Mammary epithelial cell (primary cell): ENCODE measurements around the gene SAYSD1.

Experiments
- CTCF ChIP-seq, 2 donors: IDR thresholded peaks in 1 of 2; conservative IDR thresholded peaks in 1 of 2; 2 replicates each; pipeline ENCODE4 v1.5.1; 2011 to 2012; ENCODE audit warnings: inconsistent platforms in 2 of 2, low read length in 2 of 2, mild to moderate bottlenecking in 2 of 2, control low read depth in 1 of 2, low read depth in 1 of 2; ENCODE audit not compliant: insufficient read depth in 1 of 2; ENCODE audit errors: extremely low read depth in 1 of 2
- EZH2 ChIP-seq: IDR thresholded peaks from 2 replicates; pipeline ENCODE4 v1.6.1; 2012; ENCODE audit warnings: low read length, inconsistent platforms, borderline replicate concordance

DNA sequence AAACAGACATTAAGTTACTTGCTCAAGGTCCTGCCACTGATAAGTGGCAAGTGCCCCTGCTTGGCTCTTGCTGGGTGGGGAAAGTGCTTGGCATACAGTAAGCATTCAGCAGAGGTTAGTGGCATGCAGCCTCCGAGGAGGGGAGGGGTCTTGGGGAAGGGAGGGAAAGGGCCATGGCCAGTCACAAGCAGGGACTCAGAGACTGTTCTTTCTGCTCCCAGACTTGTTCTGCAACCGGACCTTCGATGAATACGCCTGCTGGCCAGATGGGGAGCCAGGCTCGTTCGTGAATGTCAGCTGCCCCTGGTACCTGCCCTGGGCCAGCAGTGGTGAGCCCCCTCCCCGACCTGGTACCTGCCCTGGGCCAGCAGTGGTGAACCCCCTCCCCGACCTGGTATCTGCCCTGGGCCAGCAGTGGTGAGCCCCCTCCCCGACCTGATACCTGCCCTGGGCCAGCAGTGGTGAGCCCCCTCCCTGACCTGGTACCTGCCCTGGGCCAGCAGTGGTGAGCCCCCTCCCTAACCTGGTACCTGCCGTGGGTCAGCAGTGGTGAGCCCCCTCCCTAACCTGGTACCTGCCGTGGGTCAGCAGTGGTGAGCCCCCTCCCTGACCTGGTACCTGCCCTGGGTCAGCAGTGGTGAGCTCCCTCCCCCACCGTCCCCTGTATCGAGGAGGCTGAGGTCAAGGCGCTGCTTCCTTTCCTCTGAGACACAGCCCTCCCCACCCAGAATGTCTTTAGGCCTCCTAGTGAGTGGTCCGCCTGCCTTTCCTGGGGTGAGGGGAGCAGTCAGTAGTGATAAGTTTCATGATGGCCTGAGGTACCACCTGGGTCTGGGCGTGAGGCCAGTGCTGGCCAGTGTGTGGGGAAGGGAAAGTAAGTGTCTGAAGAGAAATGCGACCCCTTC lies 57.5 kb downstream of the SAYSD1 start:
- TF ChIP-seq EZH2: no peak
- TF ChIP-seq CTCF (conservative IDR thresholded peaks at IDR 0.05 in 1 of 2, IDR thresholded peaks at IDR 0.05 in 1 of 2; ENCODE audit: extremely low read depth in 1 of 2, insufficient read depth in 1 of 2, low read depth in 1 of 2, low read length in 2 of 2): no peak
